Measurements from ENCODE around the gene PRMT7. TPM values are rescaled to one million over a fixed set of nuclear protein-coding genes. Genes with fewer than 3 reads are reported as not detected.

The PRMT7 gene
- polyA plus RNA-seq, 1 donor from 2014 or later, result 203 TPM

- Histone ChIP-seq H3K4me2 (ENCODE audit: low read length) (no peak overlapping the region), H3F3A (ENCODE audit: insufficient read depth, low read length, poor library complexity, severe bottlenecking) (no peaks in the 10 kb centered on the region), H3K9me2 (ENCODE audit: insufficient read depth, low read length) (no peaks in the 10 kb centered on the region), H3K79me2 (replicated peaks; ENCODE audit: insufficient read depth, low read length) (no peaks in the 10 kb centered on the region), H2AFZ (ENCODE audit: low read depth, low read length) (no peak overlapping the region), H4K20me1 (ENCODE audit: insufficient read depth) (no peaks in the 10 kb centered on the region), H3K27ac (ENCODE audit: low read length) (no peak overlapping the region), H3K36me3 (ENCODE audit: insufficient read depth, low read length) (no peaks in the 10 kb centered on the region), H3K27me3 (ENCODE audit: insufficient read depth, low read depth, low read length) (no peaks in the 10 kb centered on the region), H3K9me3 (ENCODE audit: low read length) (no peaks in the 10 kb centered on the region), H3K4me3 (ENCODE audit: low read length) (no peak overlapping the region), H3K9ac (ENCODE audit: low read length) (no peak overlapping the region)
- TF ChIP-seq SMC3 (conservative IDR thresholded peaks at IDR 0.05; ENCODE audit: poor library complexity), result no peak
- TF ChIP-seq CTCF (IDR thresholded peaks at IDR 0.05; ENCODE audit: poor library complexity, severe bottlenecking), result no peak
- TF ChIP-seq POLR2AphosphoS5 (IDR thresholded peaks at IDR 0.05), result peak; percentile 3
- no peak for TF ChIP-seq RAD21 (conservative IDR thresholded peaks at IDR 0.05)
- no peak for TF ChIP-seq REST (IDR thresholded peaks at IDR 0.05; ENCODE audit: borderline replicate concordance)
Observed at GRCh38 chr16:68353366-68353765, 42.5 kb downstream of the PRMT7 start.

- no peak overlapping the region for H2AFZ ChIP-seq (ENCODE audit: low read depth, low read length)
- no peaks in the 10 kb centered on the region for H3K36me3 ChIP-seq (ENCODE audit: insufficient read depth, low read length)
- H3K9me3 ChIP-seq (ENCODE audit: low read length), result no peaks in the 10 kb centered on the region
- no peaks in the 10 kb centered on the region for H4K20me1 ChIP-seq (ENCODE audit: insufficient read depth)
- TF ChIP-seq SMC3 (conservative IDR thresholded peaks at IDR 0.05; ENCODE audit: poor library complexity) (no peak), TAF1 (IDR thresholded peaks at IDR 0.05; ENCODE audit: low read depth) (no peak), EP300 (conservative IDR thresholded peaks at IDR 0.05; ENCODE audit: poor library complexity, severe bottlenecking) (no peak)
- no peaks in the 10 kb centered on the region for H3K27me3 ChIP-seq (ENCODE audit: insufficient read depth, low read depth, low read length)
- H3K4me2 ChIP-seq (ENCODE audit: low read length), result no peak overlapping the region
- H3K27ac ChIP-seq (ENCODE audit: low read length), result no peak overlapping the region
- no peaks in the 10 kb centered on the region for H3F3A ChIP-seq (ENCODE audit: insufficient read depth, low read length, poor library complexity, severe bottlenecking)
- H3K79me2 ChIP-seq (replicated peaks; ENCODE audit: insufficient read depth, low read length), result no peaks in the 10 kb centered on the region
- H3K9ac ChIP-seq (ENCODE audit: low read length), result no peak overlapping the region
- H3K9me2 ChIP-seq (ENCODE audit: insufficient read depth, low read length), result no peaks in the 10 kb centered on the region
- no peak overlapping the region for H3K4me3 ChIP-seq (ENCODE audit: low read length)
Observed at GRCh38 chr16:68354816-68355215, 44.0 kb downstream of the PRMT7 start.

- Histone ChIP-seq H4K20me1 (ENCODE audit: insufficient read depth) (no peaks in the 10 kb centered on the region), H3K9me3 (ENCODE audit: low read length) (no peaks in the 10 kb centered on the region), H3K27me3 (ENCODE audit: insufficient read depth, low read depth, low read length) (no peaks in the 10 kb centered on the region), H3F3A (ENCODE audit: insufficient read depth, low read length, poor library complexity, severe bottlenecking) (no peaks in the 10 kb centered on the region), H3K9me2 (ENCODE audit: insufficient read depth, low read length) (no peaks in the 10 kb centered on the region), H3K27ac (ENCODE audit: low read length) (no peak overlapping the region), H3K4me2 (ENCODE audit: low read length) (no peak overlapping the region), H3K9ac (ENCODE audit: low read length) (no peak overlapping the region), H3K36me3 (ENCODE audit: insufficient read depth, low read length) (no peaks in the 10 kb centered on the region), H2AFZ (ENCODE audit: low read depth, low read length) (no peak overlapping the region), H3K4me3 (ENCODE audit: low read length) (no peak overlapping the region), H3K79me2 (replicated peaks; ENCODE audit: insufficient read depth, low read length) (no peaks in the 10 kb centered on the region)
- peak; percentile 32 for TF ChIP-seq CTCF (IDR thresholded peaks at IDR 0.05; ENCODE audit: poor library complexity, severe bottlenecking)
- TF ChIP-seq EP300 (conservative IDR thresholded peaks at IDR 0.05; ENCODE audit: poor library complexity, severe bottlenecking), result no peak
Observed at GRCh38 chr16:68355447-68356248, 44.8 kb downstream of the PRMT7 start.
